D721Med (cell line): ENCODE measurements around the gene PSMD4.
"Not testable (repeated sequence)": the region's sequence is repeated elsewhere in the genome, so short reads cannot be mapped to it uniquely, and the experiment has no call there.

Experiments
- DNase-seq: peaks from one replicate; pipeline ENCODE4 v3.0.0; 2011; ENCODE audit warnings: low spot score; ENCODE audit not compliant: insufficient read length
- FAIRE-seq: peaks from 2 replicates; lab custom pipeline; 2011; peaks lifted over from hg19 to GRCh38; lab: Jason Lieb, UNC
- CTCF ChIP-seq: IDR thresholded peaks from 2 replicates; pipeline ENCODE4 v1.5.1; 2012; ENCODE audit warnings: mild to moderate bottlenecking, control low read depth; ENCODE audit not compliant: insufficient read depth; ENCODE audit errors: missing control alignments

PSMD4 gene

GRCh38 chr1:151254217-151255213 is at the start of gene PSMD4:
Gene PSMD4 (plus strand): TSS chr1:151254734. CDS start chr1:151254783, 49 bp downstream.
- FAIRE-seq, result peak; percentile 88
- no peak for TF ChIP-seq CTCF
- peak; percentile 99 for DNase-seq

GRCh38 chr1:151205381-151205965 is 49.1 kb upstream of the PSMD4 start:
- not testable (repeated sequence) for DNase-seq, FAIRE-seq

GRCh38 chr1:151210830-151211229 is 43.7 kb upstream of the PSMD4 start:
- DNase-seq (no peak), FAIRE-seq (no peak)
- TF ChIP-seq CTCF, result no peak

GRCh38 chr1:151211972-151212705 is 42.4 kb upstream of the PSMD4 start:
- FAIRE-seq (no peak), DNase-seq (no peak)
- TF ChIP-seq CTCF, result no peak

GRCh38 chr1:151213560-151213959 is 41.0 kb upstream of the PSMD4 start:
- no peak for TF ChIP-seq CTCF
- FAIRE-seq, result no peak
- no peak for DNase-seq

GRCh38 chr1:151221616-151222015 is 32.9 kb upstream of the PSMD4 start:
- no peak for TF ChIP-seq CTCF
- no peak for FAIRE-seq

GRCh38 chr1:151222130-151222529 is 32.4 kb upstream of the PSMD4 start:
- no peak for TF ChIP-seq CTCF
- DNase-seq (no peak), FAIRE-seq (no peak)

More at GRCh38 chr1:151221616-151222015, 32.9 kb upstream of the PSMD4 start:
- DNase-seq, result no peak
